Stomach smooth muscle (tissue), 2 donors: ENCODE measurements around the gene CCNK.

ENCODE experiments used
- H3K27ac ChIP-seq: one replicate; pipeline ENCODE4 v1.7.0; 2013; ENCODE audit warnings: mild to moderate bottlenecking, low read length, inconsistent platforms
- H3K27me3 ChIP-seq, 2 donors: one replicate each; pipeline ENCODE4 v1.7.0; 2013; ENCODE audit warnings: low read length in 2 of 2; ENCODE audit not compliant: insufficient read depth in 2 of 2, control insufficient read depth in 1 of 2
- H3K36me3 ChIP-seq, 2 donors: one replicate each; pipeline ENCODE4 v1.7.0; 2013; ENCODE audit warnings: low read length in 2 of 2; ENCODE audit not compliant: control insufficient read depth in 2 of 2, insufficient read depth in 2 of 2
- H3K4me1 ChIP-seq: one replicate; pipeline ENCODE4 v1.7.0; 2013; ENCODE audit warnings: low read length; ENCODE audit not compliant: control insufficient read depth, insufficient read depth
- H3K4me3 ChIP-seq, 2 donors: one replicate each; pipeline ENCODE4 v1.7.0; 2013; ENCODE audit warnings: low read length in 2 of 2
- H3K9ac ChIP-seq, 2 donors: one replicate each; pipeline ENCODE4 v1.7.0; 2013; ENCODE audit warnings: low read length in 2 of 2, mild to moderate bottlenecking in 1 of 2
- H3K9me3 ChIP-seq, 2 donors: one replicate each; pipeline ENCODE4 v1.7.0; 2013; ENCODE audit warnings: low read length in 2 of 2; ENCODE audit not compliant: control insufficient read depth in 2 of 2
- donor health status: healthy.
- donor health status: Pancreatic carcinoma.

The CCNK gene

DNA sequence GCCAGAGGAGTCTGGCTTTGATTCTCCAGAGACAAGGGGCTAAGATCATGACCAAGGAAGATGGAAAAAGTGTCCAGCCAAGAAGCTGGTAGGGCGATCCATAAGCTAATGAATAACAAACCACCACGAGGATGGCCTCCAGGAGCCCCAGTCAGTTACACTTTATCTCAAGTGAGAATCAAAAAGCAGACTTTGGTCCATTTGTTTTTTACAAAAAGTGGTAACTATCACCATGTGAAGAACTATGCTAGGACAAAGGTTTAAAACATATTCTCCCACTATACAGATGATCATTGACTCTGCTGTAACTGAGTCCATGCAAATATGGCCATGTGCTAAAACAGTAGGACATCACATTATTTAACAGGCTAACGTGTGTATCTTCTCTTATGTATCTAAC is 14.5 kb upstream of the CCNK start:
- no peaks in the 10 kb centered on the region for H3K27me3 ChIP-seq
- H3K4me1 ChIP-seq, result peaks cover 7% of the 10 kb centered on the region
- H3K9ac ChIP-seq, result no peak overlapping the region

DNA sequence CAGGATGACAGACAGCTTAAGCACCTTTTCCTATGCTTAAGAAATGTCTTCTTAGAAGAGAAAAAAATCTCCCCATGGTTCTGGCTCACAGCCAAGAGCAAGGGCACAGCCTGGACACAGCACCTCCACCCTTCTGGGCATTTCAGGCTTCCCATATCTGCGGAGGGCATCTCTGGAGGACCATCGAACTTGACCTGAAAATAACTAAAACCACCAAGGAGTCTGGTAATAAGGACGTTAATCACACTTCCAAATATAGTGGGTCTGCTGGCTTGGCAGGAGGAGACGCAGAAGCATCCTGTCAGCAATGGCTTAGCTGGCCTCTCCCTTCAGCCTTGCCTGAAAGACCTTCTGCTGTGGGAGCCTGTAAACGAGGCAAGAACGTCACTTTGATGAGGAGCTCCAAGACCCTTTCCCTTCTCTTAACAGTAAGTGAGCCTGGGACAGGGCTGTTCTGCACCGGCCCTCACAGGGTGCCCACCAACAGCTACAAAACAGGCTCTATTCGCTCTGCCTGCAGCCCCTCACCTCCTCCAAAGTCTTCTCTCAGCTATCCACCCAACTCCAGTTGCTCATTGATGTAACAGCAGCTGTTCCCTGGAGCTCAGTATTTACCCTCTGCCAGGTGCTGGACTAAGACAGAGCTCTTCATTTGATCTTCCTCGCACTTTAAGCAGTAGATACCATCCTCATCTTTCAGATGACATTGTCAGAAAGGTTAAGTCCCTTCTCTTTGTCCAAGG is 13.7 kb upstream of the CCNK start:
- H3K27ac ChIP-seq, result no peak overlapping the region
- no peak overlapping the region for H3K4me3 ChIP-seq
- peaks cover 9 to 20% of the 10 kb centered on the region in 2 donors for H3K36me3 ChIP-seq
- H3K9ac ChIP-seq, result peak overlapping the region in 1 of 2 donors; percentile 42
- no peaks in the 10 kb centered on the region for H3K9me3 ChIP-seq
- peaks cover 7% of the 10 kb centered on the region for H3K4me1 ChIP-seq
- H3K27me3 ChIP-seq, result no peaks in the 10 kb centered on the region

More for the DNA sequence above, 14.5 kb upstream of the CCNK start:
- Histone ChIP-seq H3K27ac (no peak overlapping the region), H3K9me3 (no peaks in the 10 kb centered on the region), H3K4me3 (no peak overlapping the region), H3K36me3 (peaks cover 15 to 24% of the 10 kb centered on the region in 2 donors)

GRCh38 chr14:99468081-99468480 is 13.1 kb upstream of the CCNK start:
- no peak overlapping the region for H3K9ac ChIP-seq
- H3K9me3 ChIP-seq, result no peaks in the 10 kb centered on the region
- no peaks in the 10 kb centered on the region for H3K27me3 ChIP-seq
- peaks cover 7% of the 10 kb centered on the region for H3K4me1 ChIP-seq
- no peak overlapping the region for H3K4me3 ChIP-seq
- peaks cover 6 to 16% of the 10 kb centered on the region in 2 donors for H3K36me3 ChIP-seq
- no peak overlapping the region for H3K27ac ChIP-seq

DNA sequence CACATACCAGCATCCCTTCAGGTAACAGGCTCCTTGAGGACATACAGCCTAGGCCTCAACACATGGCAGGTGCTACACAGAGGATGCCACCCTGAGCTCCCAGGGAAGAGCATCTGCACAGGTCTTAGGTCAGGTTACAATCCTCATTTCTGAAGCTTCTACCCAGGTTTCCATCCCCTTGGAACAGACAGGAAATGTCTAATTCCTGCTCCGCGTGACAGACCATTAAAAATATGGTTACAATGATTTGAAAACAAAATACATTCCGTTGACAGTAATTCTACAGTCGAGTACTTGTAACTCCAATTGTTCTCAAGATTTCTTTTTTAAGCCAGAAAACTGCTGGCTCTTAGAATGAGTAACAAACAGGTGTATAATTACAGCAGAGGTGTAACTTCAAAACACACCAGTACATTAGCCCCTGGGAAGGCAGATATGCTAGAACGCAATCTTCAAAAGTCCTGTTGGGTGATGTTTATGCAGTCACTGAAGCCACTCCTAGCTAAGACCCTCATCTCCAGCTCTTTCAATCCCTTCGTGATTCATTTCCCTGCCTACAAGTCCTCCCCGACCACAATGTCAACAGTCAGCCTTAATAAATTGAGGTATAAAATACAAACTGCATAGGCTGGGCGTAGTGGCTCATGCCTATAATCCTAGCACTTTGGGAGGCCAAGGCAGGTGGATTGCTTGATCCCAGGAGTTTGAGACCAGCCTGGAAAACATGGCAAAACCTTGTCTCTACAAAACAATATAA is 12.2 kb upstream of the CCNK start:
- no peak overlapping the region for H3K4me3 ChIP-seq
- peaks cover 7% of the 10 kb centered on the region for H3K4me1 ChIP-seq
- H3K9ac ChIP-seq, result no peak overlapping the region
- H3K27ac ChIP-seq, result no peak overlapping the region
- peaks cover 6 to 13% of the 10 kb centered on the region in 2 donors for H3K36me3 ChIP-seq
- no peaks in the 10 kb centered on the region for H3K27me3 ChIP-seq
- no peaks in the 10 kb centered on the region for H3K9me3 ChIP-seq

GRCh38 chr14:99471731-99472130 is 9.5 kb upstream of the CCNK start:
- no peaks in the 10 kb centered on the region for H3K27me3 ChIP-seq
- H3K27ac ChIP-seq, result no peak overlapping the region
- H3K9me3 ChIP-seq, result no peaks in the 10 kb centered on the region
- H3K9ac ChIP-seq, result no peak overlapping the region
- H3K4me1 ChIP-seq, result peaks cover 7% of the 10 kb centered on the region
- H3K4me3 ChIP-seq, result no peak overlapping the region
- H3K36me3 ChIP-seq, result no peaks in the 10 kb centered on the region

- Histone ChIP-seq H3K9ac (no peak overlapping the region), H3K9me3 (no peaks in the 10 kb centered on the region), H3K4me1 (peaks cover 1% of the 10 kb centered on the region)
Observed at GRCh38 chr14:99472937-99473336, 8.3 kb upstream of the CCNK start.

GRCh38 chr14:99473458-99473857 is 7.8 kb upstream of the CCNK start:
- no peak overlapping the region for H3K27ac ChIP-seq
- no peak overlapping the region for H3K4me3 ChIP-seq
- H3K9ac ChIP-seq, result no peak overlapping the region
- H3K4me1 ChIP-seq, result peaks cover 6% of the 10 kb centered on the region
- no peaks in the 10 kb centered on the region for H3K36me3 ChIP-seq
- H3K9me3 ChIP-seq, result no peaks in the 10 kb centered on the region
- no peaks in the 10 kb centered on the region for H3K27me3 ChIP-seq

More at GRCh38 chr14:99472937-99473336, 8.3 kb upstream of the CCNK start:
- H3K4me3 ChIP-seq, result no peak overlapping the region
- no peaks in the 10 kb centered on the region for H3K36me3 ChIP-seq
- no peaks in the 10 kb centered on the region for H3K27me3 ChIP-seq
- H3K27ac ChIP-seq, result no peak overlapping the region

DNA sequence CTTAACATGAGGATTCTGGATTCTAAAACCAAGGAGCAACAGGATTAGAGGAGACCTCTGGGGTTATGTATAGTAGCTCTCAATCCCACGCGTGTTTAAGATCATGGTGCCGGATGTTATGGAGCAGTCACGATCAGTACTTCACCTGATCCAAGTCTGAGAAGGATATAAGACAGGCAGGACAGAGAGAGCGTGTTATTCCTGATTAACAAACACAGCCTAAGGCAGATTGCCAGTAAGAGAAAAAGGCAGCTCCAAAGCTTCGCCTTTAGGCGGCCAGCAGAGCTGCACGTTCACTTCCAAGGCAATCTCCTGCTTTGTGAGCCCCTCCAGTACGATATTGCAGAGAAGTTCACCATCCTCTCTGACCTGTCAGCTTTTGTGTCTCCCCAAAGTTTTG is 6.0 kb upstream of the CCNK start:
- peaks cover 22% of the 10 kb centered on the region for H3K4me1 ChIP-seq
- H3K4me3 ChIP-seq, result peak overlapping the region in 1 of 2 donors; percentile 44
- H3K36me3 ChIP-seq, result no peaks in the 10 kb centered on the region
- H3K9ac ChIP-seq, result peak overlapping the region in 1 of 2 donors; percentile 47
- no peaks in the 10 kb centered on the region for H3K9me3 ChIP-seq
- no peaks in the 10 kb centered on the region for H3K27me3 ChIP-seq
- H3K27ac ChIP-seq, result no peak overlapping the region

- Histone ChIP-seq H3K27me3 (no peaks in the 10 kb centered on the region), H3K4me1 (peaks cover 22% of the 10 kb centered on the region), H3K36me3 (no peaks in the 10 kb centered on the region), H3K27ac (no peak overlapping the region), H3K9me3 (no peaks in the 10 kb centered on the region), H3K4me3 (no peak overlapping the region), H3K9ac (no peak overlapping the region)
Observed at GRCh38 chr14:99475660-99476059, 5.5 kb upstream of the CCNK start.

DNA sequence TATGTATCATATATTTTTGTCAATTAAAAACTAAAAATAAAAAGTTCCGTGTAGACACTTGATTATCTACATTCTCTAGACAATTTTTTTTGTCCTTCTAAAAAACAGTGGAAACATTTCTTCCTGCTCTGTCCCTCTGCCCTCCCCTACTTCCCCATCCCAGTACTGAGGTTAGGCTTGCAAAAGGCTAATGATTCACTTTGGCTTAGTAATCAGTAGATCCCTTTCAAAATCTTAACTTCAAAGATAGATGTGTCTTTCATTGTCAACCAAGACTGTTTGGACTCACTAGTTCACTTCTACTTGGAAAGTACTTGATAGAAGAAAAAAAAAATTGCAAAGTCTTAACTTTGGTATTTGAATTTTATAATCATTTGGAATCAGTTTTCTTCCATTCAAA is 4.3 kb upstream of the CCNK start:
- Histone ChIP-seq H3K4me1 (peaks cover 22% of the 10 kb centered on the region), H3K27me3 (no peaks in the 10 kb centered on the region), H3K36me3 (no peaks in the 10 kb centered on the region), H3K4me3 (no peak overlapping the region), H3K27ac (no peak overlapping the region), H3K9me3 (no peaks in the 10 kb centered on the region), H3K9ac (no peak overlapping the region)

- no peak overlapping the region for H3K27ac ChIP-seq
- H3K9ac ChIP-seq, result peak overlapping the region in 1 of 2 donors; percentile 9
- H3K4me1 ChIP-seq, result peaks cover 32% of the 10 kb centered on the region
- H3K4me3 ChIP-seq, result peak overlapping the region in 1 of 2 donors; percentile 83
- H3K36me3 ChIP-seq, result no peaks in the 10 kb centered on the region
- no peaks in the 10 kb centered on the region for H3K27me3 ChIP-seq
- no peaks in the 10 kb centered on the region for H3K9me3 ChIP-seq
Observed at GRCh38 chr14:99478128-99478527, 3.1 kb upstream of the CCNK start.
